ENCODE data around the gene CCDC73. TPM values are rescaled to one million over a fixed set of nuclear protein-coding genes. Genes with fewer than 3 reads are reported as not detected.

Gene CCDC73
- total and polyA plus RNA-seq, 10 of the 15 experiments (the other 5 are each of a cell fraction or from before 2014, with no cell fraction given), result 0.05 to 0.57 (median 0.14) TPM

DNA sequence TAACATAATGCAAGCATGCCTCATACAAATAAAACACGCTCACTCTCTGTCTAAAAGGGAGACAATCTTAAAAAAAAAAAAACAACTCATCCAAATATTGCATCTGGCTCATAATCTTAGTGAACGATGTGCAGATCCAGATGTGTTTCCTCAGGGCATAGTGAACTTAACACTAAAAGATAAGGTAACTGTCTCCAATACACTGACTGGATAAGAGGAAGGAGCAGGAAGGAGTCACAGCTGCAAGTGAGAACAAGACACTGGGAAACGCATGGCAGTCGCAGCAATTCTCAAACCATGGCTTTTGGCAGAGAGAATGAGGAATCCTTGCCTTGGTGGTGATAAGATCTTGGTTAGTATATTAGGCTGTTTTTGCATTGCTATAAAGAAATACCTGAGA, 220.0 kb downstream of the CCDC73 start:
- SMC1A ChIA-PET (ENCODE audit: uncharacterized antibody, unreplicated experiment), result no interaction called here
- ATAC-seq, result no peak
- POLR2A ChIA-PET, result no interaction called here
- no peaks in the 10 kb centered on the region for H4K20me1 ChIP-seq (ENCODE audit: control insufficient read depth, insufficient read depth)
- H3K9ac ChIP-seq (ENCODE audit: control insufficient read depth, insufficient read depth, low read length), result no peak overlapping the region
- no peaks in the 10 kb centered on the region for H3K27me3 ChIP-seq (replicated peaks in 1 of 2; ENCODE audit: control insufficient read depth in 2 of 2, insufficient read depth in 2 of 2, low read length in 1 of 2)
- CTCF ChIA-PET, result no interaction called here
- no peak overlapping the region for H3K4me3 ChIP-seq
- H3K4me2 ChIP-seq (ENCODE audit: control insufficient read depth, insufficient read depth), result no peak overlapping the region
- no peak overlapping the region for H3K27ac ChIP-seq (ENCODE audit: control insufficient read depth, insufficient read depth)
- H2AFZ ChIP-seq (ENCODE audit: control insufficient read depth, low read depth, low read length), result no peak overlapping the region
- WGBS (ENCODE audit: insufficient coverage, insufficient replicate concordance, low lambda C conversion rate, missing lambda C conversion rate), result 67% methylated on average over 4 of the region's 4 CpGs
- intact Hi-C loops (cut with micrococcal nuclease; ENCODE audit: unreplicated experiment) (no loop called here), in situ Hi-C loops (cut with MboI) (no loop called here)
- H3K36me3 ChIP-seq (ENCODE audit: control insufficient read depth in 2 of 2, insufficient read depth in 2 of 2, low read length in 1 of 2), result no peaks in the 10 kb centered on the region
- H3K9me3 ChIP-seq (replicated peaks; ENCODE audit: control insufficient read depth, insufficient read depth, low read length), result no peaks in the 10 kb centered on the region
- H3K79me2 ChIP-seq (ENCODE audit: control insufficient read depth, insufficient read depth, low read length), result no peaks in the 10 kb centered on the region
- no peaks in the 10 kb centered on the region for H3K4me1 ChIP-seq (ENCODE audit: control insufficient read depth, insufficient read depth, low read length)
- DNase-seq (ENCODE audit: low read depth, low spot score), result no peak
- RAD21 ChIA-PET (ENCODE audit: unreplicated experiment), result no interaction called here
- no peak for FAIRE-seq
- BruUV-seq (replicated peaks), result no TSS peak
- TF ChIP-seq BACH1 (IDR thresholded peaks at IDR 0.05; ENCODE audit: borderline replicate concordance) (no peak), CBX5 (IDR thresholded peaks at IDR 0.05; ENCODE audit: low read depth) (no peak), MTA2 (IDR thresholded peaks at IDR 0.05; ENCODE audit: low read depth) (no peak), HDAC2 (IDR thresholded peaks at IDR 0.05) (no peak), POLR2AphosphoS5 (IDR thresholded peaks at IDR 0.05; ENCODE audit: low read length) (no peak), NFIC (IDR thresholded peaks at IDR 0.05; ENCODE audit: low read depth, low read length) (no peak), ZNF217 (IDR thresholded peaks at IDR 0.05) (no peak), NFYA (IDR thresholded peaks at IDR 0.05; ENCODE audit: borderline replicate concordance, low read depth, low read length) (no peak), TAF1 (IDR thresholded peaks at IDR 0.05; ENCODE audit: borderline replicate concordance, low read depth, low read length) (no peak), GABPA (IDR thresholded peaks at IDR 0.05; ENCODE audit: low read depth) (no peak), SMC3 (IDR thresholded peaks at IDR 0.05; ENCODE audit: borderline replicate concordance, low read length) (no peak), RAD21 (IDR thresholded peaks at IDR 0.05; ENCODE audit: insufficient read depth, low read depth, low read length) (no peak), SREBF2 (IDR thresholded peaks at IDR 0.05; ENCODE audit: low read length) (no peak)
- TF ChIP-seq, protein P1, sequence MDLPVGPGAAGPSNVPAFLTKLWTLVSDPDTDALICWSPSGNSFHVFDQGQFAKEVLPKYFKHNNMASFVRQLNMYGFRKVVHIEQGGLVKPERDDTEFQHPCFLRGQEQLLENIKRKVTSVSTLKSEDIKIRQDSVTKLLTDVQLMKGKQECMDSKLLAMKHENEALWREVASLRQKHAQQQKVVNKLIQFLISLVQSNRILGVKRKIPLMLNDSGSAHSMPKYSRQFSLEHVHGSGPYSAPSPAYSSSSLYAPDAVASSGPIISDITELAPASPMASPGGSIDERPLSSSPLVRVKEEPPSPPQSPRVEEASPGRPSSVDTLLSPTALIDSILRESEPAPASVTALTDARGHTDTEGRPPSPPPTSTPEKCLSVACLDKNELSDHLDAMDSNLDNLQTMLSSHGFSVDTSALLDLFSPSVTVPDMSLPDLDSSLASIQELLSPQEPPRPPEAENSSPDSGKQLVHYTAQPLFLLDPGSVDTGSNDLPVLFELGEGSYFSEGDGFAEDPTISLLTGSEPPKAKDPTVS (IDR thresholded peaks at IDR 0.05; ENCODE audit: low read depth, low read length), result no peak
- TF ChIP-seq, protein P2, sequence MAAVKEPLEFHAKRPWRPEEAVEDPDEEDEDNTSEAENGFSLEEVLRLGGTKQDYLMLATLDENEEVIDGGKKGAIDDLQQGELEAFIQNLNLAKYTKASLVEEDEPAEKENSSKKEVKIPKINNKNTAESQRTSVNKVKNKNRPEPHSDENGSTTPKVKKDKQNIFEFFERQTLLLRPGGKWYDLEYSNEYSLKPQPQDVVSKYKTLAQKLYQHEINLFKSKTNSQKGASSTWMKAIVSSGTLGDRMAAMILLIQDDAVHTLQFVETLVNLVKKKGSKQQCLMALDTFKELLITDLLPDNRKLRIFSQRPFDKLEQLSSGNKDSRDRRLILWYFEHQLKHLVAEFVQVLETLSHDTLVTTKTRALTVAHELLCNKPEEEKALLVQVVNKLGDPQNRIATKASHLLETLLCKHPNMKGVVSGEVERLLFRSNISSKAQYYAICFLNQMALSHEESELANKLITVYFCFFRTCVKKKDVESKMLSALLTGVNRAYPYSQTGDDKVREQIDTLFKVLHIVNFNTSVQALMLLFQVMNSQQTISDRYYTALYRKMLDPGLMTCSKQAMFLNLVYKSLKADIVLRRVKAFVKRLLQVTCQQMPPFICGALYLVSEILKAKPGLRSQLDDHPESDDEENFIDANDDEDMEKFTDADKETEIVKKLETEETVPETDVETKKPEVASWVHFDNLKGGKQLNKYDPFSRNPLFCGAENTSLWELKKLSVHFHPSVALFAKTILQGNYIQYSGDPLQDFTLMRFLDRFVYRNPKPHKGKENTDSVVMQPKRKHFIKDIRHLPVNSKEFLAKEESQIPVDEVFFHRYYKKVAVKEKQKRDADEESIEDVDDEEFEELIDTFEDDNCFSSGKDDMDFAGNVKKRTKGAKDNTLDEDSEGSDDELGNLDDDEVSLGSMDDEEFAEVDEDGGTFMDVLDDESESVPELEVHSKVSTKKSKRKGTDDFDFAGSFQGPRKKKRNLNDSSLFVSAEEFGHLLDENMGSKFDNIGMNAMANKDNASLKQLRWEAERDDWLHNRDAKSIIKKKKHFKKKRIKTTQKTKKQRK (IDR thresholded peaks at IDR 0.05; ENCODE audit: low read depth, low read length), result no peak
- TF ChIP-seq, protein P3, sequence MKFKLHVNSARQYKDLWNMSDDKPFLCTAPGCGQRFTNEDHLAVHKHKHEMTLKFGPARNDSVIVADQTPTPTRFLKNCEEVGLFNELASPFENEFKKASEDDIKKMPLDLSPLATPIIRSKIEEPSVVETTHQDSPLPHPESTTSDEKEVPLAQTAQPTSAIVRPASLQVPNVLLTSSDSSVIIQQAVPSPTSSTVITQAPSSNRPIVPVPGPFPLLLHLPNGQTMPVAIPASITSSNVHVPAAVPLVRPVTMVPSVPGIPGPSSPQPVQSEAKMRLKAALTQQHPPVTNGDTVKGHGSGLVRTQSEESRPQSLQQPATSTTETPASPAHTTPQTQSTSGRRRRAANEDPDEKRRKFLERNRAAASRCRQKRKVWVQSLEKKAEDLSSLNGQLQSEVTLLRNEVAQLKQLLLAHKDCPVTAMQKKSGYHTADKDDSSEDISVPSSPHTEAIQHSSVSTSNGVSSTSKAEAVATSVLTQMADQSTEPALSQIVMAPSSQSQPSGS (IDR thresholded peaks at IDR 0.05; ENCODE audit: low read length), result no peak
- TF ChIP-seq, protein P4, sequence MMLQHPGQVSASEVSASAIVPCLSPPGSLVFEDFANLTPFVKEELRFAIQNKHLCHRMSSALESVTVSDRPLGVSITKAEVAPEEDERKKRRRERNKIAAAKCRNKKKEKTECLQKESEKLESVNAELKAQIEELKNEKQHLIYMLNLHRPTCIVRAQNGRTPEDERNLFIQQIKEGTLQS (IDR thresholded peaks at IDR 0.05; ENCODE audit: borderline replicate concordance, extremely low read depth, low read depth, low read length), result no peak
- TF ChIP-seq, protein P5, sequence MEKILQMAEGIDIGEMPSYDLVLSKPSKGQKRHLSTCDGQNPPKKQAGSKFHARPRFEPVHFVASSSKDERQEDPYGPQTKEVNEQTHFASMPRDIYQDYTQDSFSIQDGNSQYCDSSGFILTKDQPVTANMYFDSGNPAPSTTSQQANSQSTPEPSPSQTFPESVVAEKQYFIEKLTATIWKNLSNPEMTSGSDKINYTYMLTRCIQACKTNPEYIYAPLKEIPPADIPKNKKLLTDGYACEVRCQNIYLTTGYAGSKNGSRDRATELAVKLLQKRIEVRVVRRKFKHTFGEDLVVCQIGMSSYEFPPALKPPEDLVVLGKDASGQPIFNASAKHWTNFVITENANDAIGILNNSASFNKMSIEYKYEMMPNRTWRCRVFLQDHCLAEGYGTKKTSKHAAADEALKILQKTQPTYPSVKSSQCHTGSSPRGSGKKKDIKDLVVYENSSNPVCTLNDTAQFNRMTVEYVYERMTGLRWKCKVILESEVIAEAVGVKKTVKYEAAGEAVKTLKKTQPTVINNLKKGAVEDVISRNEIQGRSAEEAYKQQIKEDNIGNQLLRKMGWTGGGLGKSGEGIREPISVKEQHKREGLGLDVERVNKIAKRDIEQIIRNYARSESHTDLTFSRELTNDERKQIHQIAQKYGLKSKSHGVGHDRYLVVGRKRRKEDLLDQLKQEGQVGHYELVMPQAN (conservative IDR thresholded peaks at IDR 0.05), result no peak

Data from GM12878 (cell line).